Measurements from ENCODE around the gene PRKCA.
"Not testable (repeated sequence)": the region's sequence is repeated elsewhere in the genome, so short reads cannot be mapped to it uniquely, and the experiment has no call there.

Gene PRKCA

GRCh38 chr17:66489576-66489975 is 187.2 kb downstream of the PRKCA start:
- DNase-seq (ENCODE audit: low read depth), result not testable (repeated sequence)

DNA sequence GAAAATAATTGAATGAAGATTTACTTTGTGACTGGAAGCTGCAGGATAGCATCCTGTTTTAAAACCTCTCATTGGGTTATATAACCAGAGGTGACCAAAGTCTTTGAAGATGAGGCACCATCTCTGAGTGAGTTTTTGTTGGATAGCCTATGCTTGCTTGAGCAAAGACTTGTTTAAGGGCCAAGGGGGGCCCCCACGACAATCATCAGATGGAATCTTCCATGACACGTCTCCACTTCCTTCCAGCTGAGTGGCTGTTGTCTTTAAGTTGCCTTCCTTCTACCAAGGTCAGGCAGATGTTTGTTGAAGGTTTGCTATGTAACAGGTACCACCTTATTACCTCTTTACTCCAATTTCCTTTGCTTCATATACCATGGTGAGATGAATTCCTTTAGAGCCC is 188.8 kb downstream of the PRKCA start:
- no peak for DNase-seq (ENCODE audit: low read depth)

- no peak for DNase-seq (ENCODE audit: low read depth)
Measured at GRCh38 chr17:66491665-66492064, 189.3 kb downstream of the PRKCA start.

DNA sequence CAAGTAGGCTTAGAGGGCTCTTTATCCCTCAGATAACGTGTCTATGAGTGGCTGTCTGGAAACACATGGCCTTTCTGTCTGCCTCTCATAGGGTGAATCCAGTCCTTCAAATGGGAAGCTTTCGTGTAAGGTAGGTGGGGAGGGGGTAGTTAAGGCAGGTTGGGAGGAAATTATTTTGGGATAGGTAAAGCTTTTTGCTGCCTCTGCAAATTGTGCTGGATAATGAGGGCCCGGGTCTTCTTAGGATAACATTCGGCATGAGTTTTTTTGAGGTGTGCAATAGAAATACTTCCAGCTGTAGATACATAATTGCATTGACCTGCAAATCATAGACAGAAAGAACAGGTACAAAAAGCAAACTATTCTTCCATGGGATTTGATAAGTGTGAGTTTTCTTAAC is 189.7 kb downstream of the PRKCA start:
- no peak for DNase-seq (ENCODE audit: low read depth)

DNA sequence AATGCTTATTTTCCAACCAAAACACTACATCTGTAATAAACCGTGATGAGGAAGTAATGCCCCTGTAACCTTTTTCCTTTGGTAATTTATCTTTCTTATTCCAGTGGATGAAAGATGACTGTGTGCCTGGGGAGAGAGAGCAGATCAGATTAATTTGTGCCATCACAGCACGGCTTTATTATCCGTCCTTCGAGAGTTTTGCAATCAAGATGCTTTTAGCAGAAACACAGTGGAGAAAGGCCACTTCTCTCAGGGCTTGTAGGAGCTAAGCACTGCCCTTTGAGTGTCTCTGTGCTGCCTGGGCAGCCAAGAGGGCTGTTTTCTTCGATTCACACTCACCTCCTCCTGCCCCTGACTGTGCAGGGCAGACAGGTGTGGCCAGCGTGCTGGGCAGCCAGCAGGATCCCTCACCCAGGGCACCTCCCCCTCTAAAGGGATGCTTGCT is 190.2 kb downstream of the PRKCA start:
- no peak for DNase-seq (ENCODE audit: low read depth)

DNA sequence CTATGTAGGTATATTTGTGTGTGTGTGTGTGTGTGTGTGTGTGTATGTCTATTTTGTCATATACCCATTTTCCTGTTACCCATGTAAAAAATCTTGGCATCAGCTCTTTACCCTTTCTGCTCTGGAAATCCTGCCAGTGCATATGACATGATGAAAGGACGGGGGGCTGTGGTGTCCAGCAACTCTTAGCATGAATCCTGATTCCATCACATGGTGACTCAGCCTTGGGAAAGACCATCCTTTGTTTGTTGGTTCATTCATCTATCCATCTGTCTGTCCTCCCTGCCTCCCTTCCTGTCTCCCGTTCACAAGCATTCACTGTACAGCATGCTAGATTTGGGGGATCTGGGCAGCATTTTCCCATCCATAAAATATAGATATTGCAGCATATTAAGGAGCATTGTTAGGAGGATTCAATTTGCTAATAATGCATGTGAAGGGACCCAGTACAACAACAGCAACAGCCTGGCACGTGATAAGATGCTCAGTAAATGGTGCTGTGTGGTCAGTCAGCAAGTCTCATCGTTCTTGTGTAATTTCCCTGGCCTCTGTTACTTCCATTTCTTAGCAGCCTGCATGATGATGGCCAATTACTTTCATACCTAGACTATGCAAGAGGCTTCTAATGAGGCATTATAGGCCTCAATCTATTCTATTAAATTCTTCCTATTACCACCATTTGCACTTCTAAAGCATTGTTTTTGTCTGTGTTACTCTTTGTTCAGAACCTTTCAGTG is 191.0 kb downstream of the PRKCA start:
- no peak for DNase-seq (ENCODE audit: low read depth)

DNA sequence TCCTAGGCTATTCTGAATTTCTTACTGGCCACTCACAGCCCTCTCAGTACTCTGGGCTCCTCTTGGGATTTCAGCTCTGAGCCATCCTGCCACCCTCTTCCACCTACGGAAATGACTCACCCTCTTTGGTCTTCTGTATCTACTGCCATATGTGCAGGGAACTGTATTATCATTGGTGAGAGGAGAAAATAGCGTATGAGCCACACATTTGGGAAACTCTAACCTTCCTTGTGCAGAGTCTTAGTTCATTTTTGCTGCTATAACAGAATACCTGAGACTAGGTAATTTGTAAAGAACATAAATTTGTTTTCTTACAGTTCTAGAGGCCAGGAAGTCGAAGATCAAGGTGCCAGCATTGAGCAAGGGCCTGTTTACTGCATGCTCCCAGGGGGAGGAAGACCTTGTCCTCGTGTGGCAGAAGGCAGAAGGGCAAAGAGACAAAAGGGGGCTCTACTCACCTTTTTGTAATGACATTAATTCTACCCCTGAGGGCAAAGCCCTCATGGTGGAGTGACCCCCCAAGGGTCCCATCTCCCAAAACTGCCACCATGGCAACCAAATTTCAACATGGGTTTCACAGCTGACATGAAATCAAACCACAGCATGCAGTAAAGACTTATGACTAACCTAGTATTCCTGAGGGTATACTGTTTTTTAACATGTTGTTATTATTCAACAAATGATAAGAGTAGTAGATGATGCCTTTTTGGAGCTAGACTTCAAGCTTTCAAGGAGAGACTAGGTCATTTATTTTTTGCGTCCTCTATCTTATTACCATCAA is 191.8 kb downstream of the PRKCA start:
- no peak for DNase-seq (ENCODE audit: low read depth)

GRCh38 chr17:66495035-66495434 is 192.6 kb downstream of the PRKCA start:
- DNase-seq (ENCODE audit: low read depth), result no peak

DNA sequence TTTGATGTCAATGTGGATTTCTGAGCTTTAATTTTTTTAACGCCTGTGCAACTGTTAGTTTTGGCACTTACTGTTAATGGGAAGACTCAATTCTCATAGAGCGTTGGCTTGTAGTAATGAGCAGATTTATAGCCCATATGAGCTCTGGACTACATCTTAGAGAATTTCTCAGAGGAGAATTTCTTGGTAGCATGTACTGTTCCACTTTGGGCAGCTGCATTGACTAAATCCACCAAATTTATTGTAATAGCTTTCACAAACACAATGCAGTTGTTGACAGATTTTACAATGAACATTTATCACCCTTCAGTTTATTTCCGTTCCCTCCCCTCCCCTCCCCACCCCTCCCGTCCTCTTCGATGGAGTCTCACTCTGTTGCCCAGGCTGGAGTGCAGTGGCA is 193.9 kb downstream of the PRKCA start:
- no peak for DNase-seq (ENCODE audit: low read depth)

GRCh38 chr17:66498580-66498979 is 196.2 kb downstream of the PRKCA start:
- no peak for DNase-seq (ENCODE audit: low read depth)

DNA sequence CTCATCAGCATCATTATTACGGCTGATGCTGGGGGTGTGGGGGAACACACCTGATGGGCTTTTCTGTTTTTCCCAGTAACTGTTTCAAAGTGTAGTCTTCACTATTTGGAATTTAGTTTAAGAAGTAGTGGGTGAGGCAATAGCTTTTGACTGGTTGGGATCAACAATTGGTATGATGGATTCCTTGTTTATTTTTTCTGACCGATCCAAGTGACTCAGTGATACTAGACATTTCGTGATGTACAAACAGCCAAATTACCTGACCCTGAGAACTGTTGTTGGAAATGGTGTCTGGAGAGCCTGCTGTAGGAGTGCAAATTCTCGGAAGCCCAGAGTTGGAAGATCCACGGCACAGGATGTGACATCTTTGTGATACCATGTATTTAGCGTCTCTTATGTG is 204.2 kb downstream of the PRKCA start:
- DNase-seq (ENCODE audit: low read depth), result no peak

- DNase-seq (ENCODE audit: low read depth), result no peak
Measured at GRCh38 chr17:66507103-66507923, 204.9 kb downstream of the PRKCA start.

- DNase-seq (ENCODE audit: low read depth), result no peak
Measured at GRCh38 chr17:66507982-66508760, 205.8 kb downstream of the PRKCA start.

- DNase-seq (ENCODE audit: low read depth), result no peak
Measured at GRCh38 chr17:66508896-66509844, 206.8 kb downstream of the PRKCA start.

GRCh38 chr17:66509926-66510325 is 207.5 kb downstream of the PRKCA start:
- no peak for DNase-seq (ENCODE audit: low read depth)

DNA sequence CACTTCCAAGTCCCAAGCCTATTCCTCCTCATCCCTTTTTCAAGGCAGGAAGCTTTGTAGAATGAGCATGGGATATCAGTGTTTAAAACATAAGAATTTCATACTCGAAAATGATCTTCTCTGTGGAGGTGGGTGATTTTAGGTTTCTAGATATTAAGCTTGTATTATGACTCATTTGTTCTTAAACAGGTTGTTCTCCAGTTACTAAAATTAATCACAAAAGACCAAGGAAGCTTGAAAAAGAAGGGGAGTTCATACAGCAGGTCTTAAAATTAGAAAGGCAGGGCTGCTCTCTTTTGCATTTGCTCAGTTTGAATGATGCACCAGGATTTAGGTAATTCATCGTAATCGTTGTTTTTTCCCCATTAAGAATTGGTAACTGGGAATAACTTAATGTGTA is 208.7 kb downstream of the PRKCA start:
- no peak for DNase-seq (ENCODE audit: low read depth)

DNA sequence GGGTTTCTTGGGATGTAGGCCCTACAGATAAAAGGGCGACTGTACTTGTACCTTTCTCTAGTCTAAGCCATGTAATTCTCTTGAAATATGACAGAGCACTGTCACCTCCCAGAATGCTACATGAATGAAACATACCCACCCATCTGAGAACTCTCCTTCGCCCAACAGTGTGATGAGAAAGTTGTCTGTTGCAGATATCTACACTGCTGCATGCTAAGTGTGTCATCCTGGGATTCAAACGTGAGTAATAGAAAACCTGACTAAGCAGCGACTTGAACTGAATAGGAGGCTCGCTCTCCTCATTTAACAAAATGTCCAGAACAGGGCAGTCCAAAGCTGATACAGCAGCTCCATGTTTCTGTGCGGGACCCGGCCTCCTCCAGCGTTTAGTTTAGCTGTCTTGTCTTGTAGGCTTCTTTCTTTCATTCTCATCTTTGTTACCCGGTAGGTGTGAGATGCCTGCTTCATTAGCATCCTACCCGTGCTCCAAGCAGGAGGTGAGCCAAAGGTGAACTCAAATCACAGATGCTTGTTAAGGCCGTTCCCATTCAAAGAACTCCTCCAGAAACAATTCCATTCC is 211.9 kb downstream of the PRKCA start:
- no peak for DNase-seq (ENCODE audit: low read depth)

DNA sequence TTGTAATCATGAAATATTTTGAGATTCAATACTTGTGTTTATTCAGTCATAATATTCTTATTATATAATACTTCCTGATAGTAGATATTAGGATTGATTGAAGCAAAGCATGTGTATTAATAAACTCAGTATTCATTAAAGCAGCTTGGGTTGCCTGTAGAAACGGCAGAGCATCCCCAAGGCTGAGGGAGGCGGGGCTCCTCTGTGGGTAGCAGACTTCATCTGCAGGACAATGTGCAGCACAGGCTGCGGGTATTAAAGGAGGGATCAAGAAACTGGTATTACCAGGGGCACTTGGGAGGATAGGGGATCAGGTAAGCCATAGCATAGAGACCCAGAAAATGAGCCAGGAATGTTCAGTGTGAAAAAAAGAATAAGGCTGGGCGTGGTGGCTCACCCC is 213.6 kb downstream of the PRKCA start:
- DNase-seq (ENCODE audit: low read depth), result no peak

DNA sequence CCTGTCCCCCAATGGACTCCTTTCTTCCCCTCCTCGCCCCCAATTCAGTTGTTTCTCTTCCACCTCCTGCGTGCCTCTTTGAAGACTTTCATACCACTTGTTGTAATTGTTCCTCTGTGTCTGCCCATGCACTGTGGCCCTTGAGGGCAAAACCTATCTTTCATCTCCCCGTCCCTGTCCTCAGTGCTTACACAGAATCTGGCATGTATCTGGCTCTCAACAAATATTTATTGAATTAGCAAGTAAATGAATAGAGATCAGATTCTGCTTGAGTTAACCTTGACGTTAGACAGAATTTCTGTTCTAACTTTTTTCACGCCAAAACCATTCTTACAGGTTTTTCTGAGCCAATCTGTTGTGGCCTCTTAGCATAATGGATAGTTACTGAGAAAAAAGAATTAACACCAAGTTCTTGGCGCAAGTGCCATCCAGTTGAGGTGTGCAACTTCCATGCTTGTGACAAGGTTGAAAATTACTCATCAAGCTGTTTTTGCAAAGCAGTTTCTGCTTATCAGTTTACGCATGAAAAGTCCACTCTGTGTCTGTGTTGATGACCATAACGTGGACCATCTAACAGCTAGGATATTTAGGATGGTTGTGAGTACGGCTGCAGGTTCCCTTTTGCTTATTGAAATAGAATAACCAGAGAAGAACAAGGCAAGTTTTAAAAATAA is 215.1 kb downstream of the PRKCA start:
- DNase-seq (ENCODE audit: low read depth), result no peak

DNA sequence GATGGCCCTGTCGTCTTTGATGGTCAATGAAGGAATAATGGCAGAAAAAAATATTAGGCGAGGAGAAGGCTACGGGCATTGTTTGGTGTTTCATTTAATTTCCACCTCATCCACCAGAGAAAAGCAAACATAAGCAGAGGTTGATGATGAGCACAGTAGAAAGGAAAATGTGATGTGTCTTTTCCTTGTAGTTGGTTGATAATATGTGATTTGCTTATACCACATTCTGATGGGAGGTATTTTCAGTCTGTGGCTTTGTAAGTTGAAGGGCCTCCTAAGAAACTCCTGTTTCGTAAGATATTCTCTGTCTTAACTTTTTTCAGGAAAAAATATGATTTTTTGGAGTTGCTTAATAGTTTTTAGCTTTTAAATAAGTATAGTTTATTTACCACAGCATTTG is 215.7 kb downstream of the PRKCA start:
- no peak for DNase-seq (ENCODE audit: low read depth)
